Activated gamma-delta T cell treated with anti-CD3 and anti-CD28 coated beads, Interleukin-2, amount 50 U/mL, for 16 hours (primary cell): Measurements from ENCODE around the gene KCNV2.

Experiments
- DNase-seq: peaks from one replicate; pipeline ENCODE4 v3.0.0-alpha.2; 2020; ENCODE audit warnings: low read depth

The KCNV2 gene

DNA sequence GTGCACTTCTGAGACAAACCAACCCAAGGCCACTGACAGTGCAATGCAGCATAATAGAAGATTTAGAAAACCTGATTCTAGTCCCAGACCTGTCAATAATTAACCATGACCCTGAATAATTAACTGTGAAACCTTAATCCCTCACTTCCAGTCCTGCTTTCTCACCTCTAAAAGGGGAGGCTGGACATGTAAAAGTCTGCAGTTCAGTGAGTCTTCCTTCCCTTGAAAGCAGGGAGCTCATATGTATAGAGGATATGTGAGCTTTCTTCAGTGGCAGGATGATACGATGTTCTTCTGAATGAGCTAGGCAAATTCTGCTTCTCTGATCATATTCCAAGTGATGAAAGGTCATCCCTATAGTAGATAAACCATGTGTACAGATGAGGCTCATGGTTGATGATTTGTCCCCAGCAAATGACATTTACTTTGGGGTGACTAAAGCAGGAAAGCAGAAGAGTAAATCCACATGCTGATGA, 2.9 kb downstream of the KCNV2 start:
- DNase-seq: no peak

DNA sequence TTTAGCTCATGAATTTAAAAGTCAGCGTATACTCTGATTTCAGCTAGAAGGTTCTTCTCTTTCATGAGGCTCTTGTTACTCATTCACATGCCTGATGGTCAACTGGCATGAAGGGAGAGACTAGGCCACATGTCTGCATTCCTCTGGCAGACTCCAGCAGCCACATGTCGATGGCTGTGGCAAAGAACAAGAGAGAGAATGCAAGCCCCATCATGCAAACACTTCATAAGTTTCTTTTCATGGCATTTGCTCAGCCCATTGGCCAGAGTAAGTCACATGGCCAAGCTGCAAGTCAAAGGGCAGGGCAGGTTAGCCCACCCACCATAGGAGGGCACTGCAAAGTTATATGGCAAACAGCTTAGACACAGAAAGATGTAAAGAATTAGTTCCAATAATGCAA, 5.4 kb downstream of the KCNV2 start:
- no peak for DNase-seq

DNA sequence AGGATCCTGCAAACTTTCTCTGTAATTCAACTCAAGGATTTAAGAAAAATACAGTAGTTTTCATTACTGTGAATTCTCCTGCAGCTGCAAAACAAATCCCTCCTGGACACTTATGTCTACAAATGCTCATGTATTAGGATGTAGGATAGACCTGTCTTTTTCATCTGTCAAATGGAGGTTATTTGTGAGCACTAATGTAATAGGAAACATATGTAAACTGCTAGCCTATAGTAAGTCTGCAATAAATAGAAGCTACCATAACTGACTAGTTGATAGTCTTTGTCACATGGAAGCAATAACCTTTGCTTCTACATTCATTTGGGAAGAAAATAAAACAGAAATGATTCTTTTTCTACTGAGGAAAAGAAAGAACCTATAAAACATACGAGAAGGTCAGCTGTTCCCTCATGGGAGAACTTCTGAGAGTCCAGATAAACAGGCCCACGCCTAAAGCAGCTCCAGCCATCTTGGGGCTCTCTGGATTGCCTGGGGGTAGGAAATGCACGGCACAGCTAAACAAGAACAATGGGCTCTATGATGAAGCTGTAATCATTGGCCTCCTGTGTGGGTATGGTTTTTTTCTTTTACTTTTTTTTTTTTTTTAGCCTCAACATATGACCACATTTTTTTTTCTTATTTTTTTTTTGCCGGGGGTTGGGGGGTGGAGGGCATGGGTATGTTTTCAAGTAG, 6.2 kb downstream of the KCNV2 start:
- DNase-seq: no peak

DNA sequence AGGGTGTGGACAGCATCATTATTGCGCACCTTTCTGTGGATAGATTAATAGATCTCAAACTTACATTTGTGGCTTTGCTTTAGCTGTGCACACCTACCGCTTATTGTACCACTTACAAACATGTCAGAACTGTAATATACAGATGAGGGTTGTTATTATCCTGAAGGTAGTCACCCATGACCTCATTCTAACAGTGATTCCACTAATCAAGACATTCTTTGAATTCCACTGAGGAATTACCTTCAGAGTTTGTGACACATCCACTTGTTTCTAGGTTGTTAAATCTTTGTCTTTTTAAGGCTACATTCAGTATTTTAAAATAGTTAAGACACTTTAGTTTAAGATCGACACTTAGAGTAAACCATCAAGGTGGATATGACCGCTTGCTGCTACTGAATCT, 7.8 kb downstream of the KCNV2 start:
- no peak for DNase-seq

DNA sequence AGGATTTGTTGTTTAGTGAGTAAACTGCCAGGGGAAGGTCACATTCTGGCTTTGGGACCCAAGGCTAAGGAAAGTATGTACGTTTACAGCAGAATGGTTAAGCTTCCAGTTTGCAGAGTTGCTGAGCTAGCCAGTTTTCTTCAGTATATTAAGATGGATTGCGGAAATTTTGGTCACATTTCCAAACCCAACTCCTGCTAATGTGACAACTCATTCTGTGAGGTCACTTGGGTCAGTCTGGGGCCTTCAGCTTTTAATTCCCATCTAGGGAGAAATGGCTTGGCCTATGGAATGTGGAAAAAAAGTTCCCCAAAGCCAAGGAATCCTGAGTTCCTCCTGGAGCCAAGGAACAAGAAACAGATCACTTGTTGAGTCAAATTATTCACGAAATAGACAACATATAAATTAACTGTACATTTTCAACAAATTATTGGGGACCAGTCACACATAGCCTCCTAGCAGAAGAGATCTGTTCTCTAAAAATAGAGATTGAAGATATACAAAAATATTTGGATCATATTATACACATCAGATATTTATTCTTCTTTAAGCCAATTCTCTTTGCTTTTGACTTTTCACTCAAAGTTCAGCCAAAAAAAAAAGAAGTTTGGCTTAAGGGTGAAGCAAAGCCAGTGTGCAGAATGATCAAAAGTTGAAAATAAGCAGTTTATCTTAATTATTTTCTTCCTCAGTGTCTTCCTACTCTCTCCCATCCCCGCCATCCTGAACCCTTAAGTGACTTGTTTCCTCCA, 8.8 kb downstream of the KCNV2 start:
- no peak for DNase-seq

DNA sequence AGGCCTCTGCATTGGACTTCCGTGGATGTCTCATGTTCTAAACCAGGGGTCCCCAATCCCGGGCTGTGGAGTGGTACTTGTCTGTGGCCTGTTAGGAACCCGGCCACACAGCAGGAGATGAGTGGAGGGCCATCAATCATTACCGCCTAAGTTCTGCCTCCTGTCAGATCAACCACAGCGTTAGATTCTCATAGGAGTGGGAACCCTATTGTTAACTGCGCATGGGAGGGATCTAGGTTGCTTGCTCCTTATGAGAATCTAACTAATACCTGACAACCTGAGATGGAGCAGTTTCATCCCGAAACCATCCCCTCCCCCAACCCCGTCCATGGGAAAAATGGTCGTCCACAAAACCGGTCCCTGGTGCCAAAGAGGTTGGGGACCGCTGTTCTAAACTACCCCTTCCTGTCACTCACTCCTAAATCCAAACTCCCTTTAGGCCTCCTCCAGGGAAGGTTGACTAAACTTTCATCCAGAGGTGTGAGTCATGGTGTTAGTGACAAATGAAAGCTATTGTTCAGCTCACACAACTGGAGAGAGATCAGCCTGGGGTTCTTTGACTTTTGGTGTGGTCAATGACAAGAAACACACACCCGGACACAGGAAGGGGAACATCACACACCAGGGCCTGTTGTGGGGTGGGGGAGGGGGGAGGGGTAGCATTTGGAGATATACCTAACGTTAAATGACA, 9.5 kb downstream of the KCNV2 start:
- no peak for DNase-seq

DNA sequence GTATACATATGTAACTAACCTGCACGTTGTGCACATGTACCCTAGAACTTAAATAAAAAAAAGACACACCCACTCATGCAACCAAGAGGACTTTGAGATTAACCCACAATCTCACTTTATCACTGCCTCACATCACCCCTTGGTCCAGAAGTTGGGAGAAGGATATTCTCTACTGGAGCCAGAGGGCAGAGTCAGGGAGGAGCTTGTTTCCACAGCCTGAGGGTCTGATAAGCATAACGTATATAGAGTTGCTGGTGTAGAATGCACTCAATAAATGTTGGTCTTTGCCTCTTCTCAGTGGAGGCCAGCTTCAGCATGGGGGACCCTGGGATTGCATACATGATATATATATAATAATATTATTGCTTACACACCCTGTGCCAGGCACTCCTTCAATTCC, 10.1 kb downstream of the KCNV2 start:
- no peak for DNase-seq

DNA sequence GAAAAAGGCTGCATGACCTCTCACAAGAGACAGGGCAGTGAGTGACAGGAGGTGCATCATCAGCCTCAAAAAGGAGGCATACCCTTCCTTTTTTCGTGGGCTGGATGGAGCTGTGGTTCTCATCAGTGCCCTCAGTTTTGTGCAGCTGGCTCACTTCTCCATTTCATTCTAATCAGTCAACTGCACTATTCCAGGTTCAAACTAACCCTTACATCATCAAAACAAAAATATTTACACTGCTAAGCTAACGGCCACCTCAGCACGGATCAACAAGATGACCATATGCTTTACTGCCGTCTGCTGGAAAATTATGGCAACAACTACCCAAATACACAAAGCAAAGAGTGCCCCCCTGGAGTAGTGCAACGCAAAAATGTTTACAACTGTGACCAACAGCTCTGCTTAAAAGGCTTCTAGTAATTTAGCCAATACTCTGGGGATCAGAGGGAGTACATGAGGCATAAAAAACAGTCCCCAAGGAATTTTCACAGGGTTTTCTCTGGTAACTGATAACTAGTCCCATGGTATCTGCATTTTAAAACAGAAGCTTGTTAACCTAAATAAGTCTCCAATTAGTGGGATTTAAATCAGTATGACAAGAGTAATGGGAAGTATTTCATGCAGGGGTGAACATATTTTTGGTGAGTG, 10.8 kb downstream of the KCNV2 start:
- DNase-seq: no peak

DNA sequence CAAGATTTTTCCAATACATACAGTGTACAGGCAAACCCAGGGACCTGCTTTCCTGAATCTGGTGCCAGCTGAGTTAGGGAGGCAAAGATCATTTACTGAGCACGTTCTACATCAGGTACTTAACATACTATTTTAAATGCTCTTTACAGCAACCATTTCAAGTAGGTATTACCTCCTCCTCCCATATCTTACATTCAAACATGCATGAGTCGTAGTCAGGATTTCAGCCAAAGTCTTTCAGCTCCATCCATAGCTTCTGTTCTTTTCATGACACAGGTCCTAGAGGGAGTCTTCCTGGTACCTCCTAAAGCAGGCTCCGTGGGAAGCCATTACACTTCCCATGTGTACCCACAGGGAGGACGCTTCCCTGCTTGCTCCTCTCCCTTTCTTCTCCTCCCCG, 11.7 kb downstream of the KCNV2 start:
- DNase-seq: no peak

DNA sequence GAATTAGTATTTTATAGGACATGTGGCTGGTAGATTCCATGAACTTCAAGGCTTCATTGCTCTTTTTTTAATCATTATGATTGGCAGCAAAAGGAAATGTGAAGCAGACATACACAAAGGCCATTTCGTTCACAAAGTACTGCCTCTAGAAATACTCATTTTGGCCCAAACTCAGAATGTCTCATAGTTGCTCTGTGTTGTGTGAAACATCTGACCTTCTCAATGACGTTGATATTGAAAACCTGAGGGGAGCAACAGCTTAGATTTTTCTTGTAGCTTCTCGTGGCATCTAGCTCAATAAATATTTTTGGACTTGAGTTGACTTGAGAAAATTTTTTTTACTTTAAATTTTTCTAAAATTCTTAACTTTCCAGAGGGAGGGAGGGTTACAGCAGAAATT, 12.4 kb downstream of the KCNV2 start:
- no peak for DNase-seq

DNA sequence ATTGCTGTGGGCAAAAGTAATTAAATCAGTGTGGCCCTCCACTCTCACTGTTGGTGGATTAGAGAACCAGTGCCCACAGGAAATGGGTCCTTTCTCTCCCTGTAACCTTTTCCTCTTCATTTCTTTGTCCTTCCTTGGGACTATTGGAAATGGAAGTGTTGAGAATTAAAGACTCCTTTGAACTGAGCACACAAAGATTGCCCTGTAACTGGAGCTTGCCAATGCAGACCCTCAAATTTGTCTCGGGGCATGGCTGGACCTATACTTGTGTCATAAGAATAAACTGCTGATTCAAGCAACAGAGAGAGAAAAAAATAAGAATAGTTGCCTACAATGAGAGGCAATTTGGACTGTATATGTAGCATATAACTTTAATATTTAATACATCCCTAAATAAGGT, 13.7 kb downstream of the KCNV2 start:
- DNase-seq: no peak

DNA sequence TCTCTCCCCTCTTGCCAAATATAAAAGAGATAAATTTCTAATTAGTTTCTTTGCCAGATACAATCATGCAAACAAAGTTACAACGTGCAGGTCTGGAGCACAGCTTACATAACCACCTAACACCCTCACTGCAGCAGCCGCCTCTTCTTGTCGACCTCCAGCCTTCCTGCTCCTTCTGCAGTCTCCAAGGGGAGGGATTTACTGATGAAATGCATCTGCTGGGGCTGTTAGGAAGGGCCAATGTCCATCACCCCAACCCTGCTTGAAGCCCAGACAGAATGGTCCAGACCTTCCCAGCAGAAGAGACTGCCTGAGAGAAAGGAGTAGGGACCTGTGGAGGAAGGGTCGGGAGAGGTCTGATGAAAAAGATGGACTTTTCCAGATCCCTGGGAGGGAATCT, 15.2 kb downstream of the KCNV2 start:
- no peak for DNase-seq

DNA sequence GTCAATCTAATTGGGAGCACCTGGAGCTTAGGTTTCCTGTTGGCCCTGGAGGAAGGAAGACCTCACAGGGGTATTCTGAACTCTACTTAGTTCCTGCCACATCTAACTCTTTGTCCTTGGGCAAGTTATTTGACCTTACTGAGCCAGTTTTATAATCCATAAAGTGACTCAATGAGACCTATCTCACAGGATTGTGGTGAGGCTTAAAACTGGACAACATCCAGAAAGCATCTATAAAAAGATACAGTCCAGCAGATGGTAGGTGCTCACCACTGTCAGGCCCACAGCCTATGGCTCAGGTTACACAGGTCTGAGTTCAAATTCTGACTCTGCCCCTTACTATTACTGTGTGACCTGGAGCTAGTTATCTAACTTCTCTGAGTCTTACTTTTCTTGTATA, 23.3 kb downstream of the KCNV2 start:
- DNase-seq: no peak

DNA sequence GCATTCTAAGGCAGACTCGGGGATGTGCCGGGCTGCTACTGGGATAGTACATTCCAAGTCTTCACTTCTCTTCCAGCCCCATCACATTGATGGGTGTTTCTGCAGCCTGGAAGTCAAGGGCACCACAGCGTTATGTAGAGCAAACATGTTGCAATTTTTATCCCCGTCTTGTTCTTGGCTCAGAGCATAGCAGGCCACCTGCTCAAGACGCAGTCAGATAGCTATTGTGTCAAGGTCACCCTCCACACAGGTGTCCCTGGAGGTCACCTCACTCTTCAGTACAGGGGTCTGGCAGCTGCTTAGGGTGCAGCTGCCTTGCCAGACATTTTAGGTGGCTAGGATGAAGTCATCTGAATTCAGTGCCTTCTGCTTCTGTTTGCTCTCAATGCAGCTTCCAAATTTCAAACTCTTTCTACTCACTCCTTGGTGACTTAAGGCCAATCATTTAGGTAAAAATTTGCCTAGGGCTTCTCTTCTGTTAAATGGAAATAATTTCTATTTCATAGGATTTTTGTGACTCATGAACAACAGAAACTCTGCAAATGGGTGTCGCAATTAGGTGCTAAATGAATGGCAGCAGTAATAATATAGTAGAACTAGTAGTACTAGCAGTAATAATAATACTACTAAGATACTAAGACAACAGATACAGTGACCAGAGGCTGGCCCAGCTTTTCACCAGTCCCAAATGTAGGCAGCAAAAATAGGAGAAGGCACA, 24.3 kb downstream of the KCNV2 start:
- no peak for DNase-seq

DNA sequence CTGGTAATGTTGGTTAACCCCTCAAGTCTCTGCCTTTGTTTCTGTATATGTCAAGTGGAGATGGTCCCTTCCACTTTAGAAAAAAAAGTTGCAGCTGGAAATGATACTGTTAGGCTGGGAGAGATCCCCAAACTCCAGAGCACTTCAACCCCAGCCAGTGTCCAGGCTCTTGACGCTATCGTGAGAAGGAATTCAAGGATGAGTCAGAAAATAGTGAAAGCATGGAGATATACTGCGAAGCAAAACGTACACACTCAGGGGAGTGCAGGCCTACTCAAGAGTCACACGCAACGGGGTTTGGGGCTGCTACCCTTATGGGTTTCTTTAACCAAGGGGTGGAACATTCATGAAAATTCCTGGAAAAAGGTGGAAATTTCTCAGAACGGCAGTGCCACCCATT, 24.9 kb downstream of the KCNV2 start:
- no peak for DNase-seq

DNA sequence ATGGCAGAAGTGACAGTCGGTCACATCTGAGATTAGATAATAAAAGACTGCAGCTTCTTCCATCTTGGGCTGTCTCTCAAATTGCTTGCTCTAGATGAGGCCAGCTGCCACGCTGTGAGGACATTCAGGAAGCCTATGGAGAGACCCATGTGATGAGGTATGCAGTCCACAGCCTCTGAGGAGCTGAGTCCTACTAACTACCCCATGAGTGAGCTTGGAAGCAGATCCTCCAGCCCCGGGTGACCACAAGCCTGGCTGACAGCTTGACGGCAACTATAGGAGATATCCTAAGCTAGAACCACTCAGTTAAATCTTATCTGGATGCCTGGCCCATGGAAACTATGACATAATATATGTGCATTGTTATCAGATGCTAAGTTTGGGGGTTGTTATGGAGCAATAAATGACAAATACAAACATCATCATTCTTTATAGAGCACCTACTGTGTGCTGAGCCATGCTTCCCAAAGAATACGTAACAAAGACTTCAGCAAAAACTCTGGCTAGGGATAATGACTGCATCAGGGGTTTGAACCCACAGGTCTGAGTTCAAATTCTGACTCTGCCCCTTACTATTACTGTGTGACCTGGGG, 26.7 kb downstream of the KCNV2 start:
- DNase-seq: no peak

DNA sequence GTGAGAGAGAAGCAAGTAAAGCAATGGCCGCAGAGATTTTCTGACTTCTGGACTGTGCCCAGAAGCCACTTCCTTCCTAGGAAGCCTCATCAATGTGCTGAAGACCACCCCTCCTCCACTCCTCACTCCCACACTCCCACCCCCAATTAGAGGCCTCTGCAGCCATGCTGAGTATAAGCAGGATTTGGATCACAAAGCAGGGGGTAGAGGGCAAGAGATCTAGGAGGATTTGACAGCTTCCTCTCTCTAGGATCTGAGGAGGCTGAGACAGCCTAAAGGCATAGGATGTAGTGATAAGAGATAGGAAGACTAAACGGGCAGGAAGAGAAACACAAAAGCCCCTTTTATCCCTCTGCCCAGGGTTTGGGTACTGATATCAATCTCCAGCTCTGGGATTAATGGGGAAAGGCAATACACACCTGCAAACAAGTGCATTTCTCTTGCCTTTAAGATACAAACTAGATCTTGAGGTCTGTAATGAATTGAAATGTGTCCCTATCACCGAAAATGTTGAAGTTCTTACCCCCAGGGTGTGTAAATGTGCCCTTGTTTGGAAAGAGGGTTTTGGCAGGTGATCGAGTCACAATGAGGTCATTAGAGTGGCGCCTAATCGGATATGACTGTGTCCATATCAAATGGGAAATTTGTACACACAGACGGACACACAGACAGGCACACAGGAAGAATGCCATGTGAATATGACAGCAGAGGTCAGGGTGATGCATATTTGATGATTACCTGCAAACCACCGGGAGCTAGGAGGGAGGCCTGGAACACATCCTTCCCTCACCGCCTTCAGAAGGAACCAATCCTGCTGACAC, 28.5 kb downstream of the KCNV2 start:
- DNase-seq: no peak

DNA sequence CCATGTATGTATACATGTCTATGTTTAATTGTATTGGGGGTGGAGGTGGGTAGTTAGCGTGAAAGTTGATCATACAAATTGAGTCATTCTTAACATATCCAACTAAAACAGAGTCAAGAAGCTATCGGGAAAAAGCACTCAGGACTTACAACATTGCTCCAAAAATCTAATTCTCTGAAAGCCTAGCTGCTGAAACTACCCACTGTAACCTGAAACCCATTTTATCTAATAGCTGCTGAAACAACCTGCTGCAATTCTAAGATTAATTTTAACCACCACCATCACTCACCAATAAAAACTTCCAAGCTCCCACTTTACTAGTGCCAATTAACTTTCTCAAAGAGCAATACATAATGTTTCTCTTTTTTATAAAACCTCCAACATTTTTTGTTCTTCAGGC, 32.2 kb downstream of the KCNV2 start:
- DNase-seq: no peak

DNA sequence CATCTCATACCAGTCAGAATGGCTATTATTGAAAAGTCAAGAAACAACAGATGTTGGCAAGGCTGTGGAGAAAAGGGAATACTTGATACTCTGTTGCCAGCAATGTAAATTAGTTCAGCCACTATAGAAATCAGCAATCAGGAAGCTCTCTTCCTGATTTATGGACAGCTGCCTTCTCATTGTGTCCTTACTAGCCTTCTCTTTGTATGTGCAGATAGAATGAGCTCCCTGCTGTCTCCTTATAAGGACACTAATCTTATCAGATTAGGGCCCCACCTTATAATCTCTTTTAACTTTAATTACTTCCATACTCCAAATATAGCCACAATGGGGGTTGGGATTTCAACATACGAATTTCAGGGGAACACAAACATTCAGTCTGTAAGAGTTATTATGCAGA, 38.0 kb downstream of the KCNV2 start:
- DNase-seq: no peak

DNA sequence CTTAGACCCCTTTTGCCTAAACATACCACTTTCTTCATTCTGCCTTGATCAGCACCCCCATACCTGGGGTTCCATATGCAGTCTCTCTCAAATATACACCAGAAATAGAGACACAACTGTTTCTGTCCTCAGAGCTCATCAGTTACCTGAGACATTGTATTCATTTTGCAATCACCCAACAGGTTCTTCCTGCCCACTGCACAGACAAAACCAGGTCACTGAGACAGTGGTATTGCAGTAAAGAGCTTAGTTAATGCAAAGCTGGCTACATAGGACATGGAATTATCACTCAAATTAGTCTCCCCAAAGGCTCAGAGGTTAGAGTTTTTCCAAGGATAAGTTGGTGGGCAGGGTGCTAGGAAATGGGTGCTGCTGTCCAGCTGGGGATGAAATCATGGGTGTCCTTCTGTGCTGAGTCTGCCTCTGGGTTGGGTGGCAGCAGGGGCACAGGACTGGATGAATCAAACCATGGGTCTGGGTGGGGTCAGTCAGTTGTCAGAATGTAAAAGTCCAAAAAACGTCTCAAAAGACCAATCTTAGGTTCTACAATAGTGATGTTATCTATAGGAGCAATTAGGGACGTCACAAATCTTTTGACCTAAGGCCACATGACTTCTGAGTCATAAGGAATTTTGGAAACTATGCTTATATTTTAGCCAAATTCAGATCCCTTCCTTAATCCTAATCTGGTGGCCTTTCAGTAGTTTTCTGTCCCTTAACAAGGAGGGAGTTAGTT, 41.0 kb downstream of the KCNV2 start:
- DNase-seq: no peak
